Measurements from ENCODE around the gene PCSK5. TPM values are rescaled to one million over a fixed set of nuclear protein-coding genes. Genes with fewer than 3 reads are reported as not detected.

Gene PCSK5
- polyA plus RNA-seq, 3 donors = 4.8 to 13.0 (median 7.1) TPM

DNA sequence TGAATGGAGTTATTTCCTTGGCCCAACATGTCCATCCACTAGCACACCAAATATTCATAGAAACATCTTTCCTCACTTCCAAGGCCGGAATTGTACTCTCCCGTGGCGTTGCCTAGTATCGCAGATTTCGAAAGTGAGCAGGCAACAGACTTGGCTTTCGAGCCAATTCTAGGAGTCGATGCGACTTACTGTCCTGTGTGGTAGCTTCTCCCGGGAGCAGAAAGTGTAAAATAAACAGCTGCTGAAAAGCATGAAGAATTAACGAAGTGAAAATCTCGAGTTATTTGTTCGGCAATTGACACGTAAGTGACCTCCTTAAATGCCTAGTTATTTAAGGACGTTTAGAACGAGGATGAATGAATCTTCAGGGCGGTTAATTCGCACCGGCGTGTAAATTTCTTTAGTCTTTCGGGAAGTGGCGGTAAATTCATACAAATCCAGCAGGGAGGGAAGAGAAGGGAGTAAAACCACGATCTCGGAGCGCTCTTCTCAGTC lies 449 bp upstream of the PCSK5 start:
- Histone ChIP-seq H3K4me2 (replicated peaks; ENCODE audit: extremely low read depth, low read length, poor library complexity, severe bottlenecking) (peak overlapping the region; percentile 97), H3K27ac (ENCODE audit: low read depth in 1 of 2, low read length in 2 of 2) (peak overlapping the region; percentile 68 to 88)

DNA sequence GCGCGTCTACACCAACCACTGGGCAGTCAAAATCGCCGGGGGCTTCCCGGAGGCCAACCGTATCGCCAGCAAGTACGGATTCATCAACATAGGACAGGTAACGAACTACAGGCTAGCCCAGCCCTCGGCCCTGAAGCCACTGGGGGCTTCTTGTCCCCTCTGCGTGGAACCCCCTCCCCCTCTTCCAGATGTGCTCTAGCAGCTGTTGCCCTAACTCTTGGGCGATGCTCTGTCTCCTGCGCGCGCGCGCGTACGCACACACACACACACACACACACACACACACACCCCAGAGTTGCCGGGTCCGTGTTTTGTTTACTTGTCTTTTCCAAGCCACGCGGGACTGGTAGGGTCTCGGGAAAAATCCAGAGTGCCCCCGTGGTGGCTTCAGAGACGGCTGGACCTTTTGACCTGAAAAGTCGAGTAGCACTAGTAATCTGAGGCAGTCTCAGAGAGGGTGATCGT lies 836 bp downstream of the PCSK5 start:
- intact Hi-C loops (cut with micrococcal nuclease) = loop anchor here in 1 of 2 donors (2.0 to 10.0 kb wide), 2 partner anchors 19 to 503 kb away; partner anchors contain the start of gene RFK
- H3K27ac ChIP-seq (ENCODE audit: low read depth in 1 of 2, low read length in 2 of 2) = peak overlapping the region in 1 of 2 donors; percentile 88
- peaks cover 6 to 9% of the 10 kb centered on the region in 2 donors for H3K36me3 Mint-ChIP-seq
- peak overlapping the region; percentile 97 for H3K4me2 ChIP-seq (replicated peaks; ENCODE audit: extremely low read depth, low read length, poor library complexity, severe bottlenecking)
- H3K9me3 Mint-ChIP-seq = peaks cover 0 to 4% (median 0%) of the 10 kb centered on the region in 7 donors
- no peaks in the 10 kb centered on the region for H3K36me3 ChIP-seq (replicated peaks in 1 of 2; ENCODE audit: control insufficient read depth in 1 of 2, insufficient read depth in 2 of 2, low read length in 2 of 2)
- H3K4me1 Mint-ChIP-seq = peaks cover 45% of the 10 kb centered on the region
- peaks cover 6 to 20% (median 13%) of the 10 kb centered on the region in 3 donors for H3K27me3 Mint-ChIP-seq (ENCODE audit: low read depth in 3 of 3)
- peaks cover 34 to 41% of the 10 kb centered on the region in 2 donors for H3K4me1 ChIP-seq (ENCODE audit: control insufficient read depth in 1 of 2, insufficient read depth in 2 of 2, low read length in 2 of 2)
- H3K4me3 Mint-ChIP-seq = peak overlapping the region; percentile 97 to 98
- H3K27me3 ChIP-seq (ENCODE audit: control insufficient read depth in 2 of 2, insufficient read depth in 2 of 2, low read length in 2 of 2) = peaks cover 0 to 11% of the 10 kb centered on the region in 2 donors
- H3K9ac ChIP-seq (ENCODE audit: insufficient read depth, low read length, poor library complexity, severe bottlenecking) = peak overlapping the region; percentile 76
- H3K9me3 ChIP-seq (replicated peaks in 1 of 2; ENCODE audit: control insufficient read depth in 1 of 2, insufficient read depth in 1 of 2, low read length in 2 of 2) = no peaks in the 10 kb centered on the region
- H3K79me2 ChIP-seq (ENCODE audit: insufficient read depth, low read length) = peaks cover 28% of the 10 kb centered on the region
- TF ChIP-seq, protein P1, sequence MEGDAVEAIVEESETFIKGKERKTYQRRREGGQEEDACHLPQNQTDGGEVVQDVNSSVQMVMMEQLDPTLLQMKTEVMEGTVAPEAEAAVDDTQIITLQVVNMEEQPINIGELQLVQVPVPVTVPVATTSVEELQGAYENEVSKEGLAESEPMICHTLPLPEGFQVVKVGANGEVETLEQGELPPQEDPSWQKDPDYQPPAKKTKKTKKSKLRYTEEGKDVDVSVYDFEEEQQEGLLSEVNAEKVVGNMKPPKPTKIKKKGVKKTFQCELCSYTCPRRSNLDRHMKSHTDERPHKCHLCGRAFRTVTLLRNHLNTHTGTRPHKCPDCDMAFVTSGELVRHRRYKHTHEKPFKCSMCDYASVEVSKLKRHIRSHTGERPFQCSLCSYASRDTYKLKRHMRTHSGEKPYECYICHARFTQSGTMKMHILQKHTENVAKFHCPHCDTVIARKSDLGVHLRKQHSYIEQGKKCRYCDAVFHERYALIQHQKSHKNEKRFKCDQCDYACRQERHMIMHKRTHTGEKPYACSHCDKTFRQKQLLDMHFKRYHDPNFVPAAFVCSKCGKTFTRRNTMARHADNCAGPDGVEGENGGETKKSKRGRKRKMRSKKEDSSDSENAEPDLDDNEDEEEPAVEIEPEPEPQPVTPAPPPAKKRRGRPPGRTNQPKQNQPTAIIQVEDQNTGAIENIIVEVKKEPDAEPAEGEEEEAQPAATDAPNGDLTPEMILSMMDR (IDR thresholded peaks at IDR 0.05) = no peak
- DNase-seq = peak in 2 of 3 donors; percentile 22 to 26
- peak overlapping the region; percentile 82 to 99 (median 95) for H3K4me3 ChIP-seq (replicated peaks in 1 of 3; ENCODE audit: low read depth in 2 of 3, low read length in 3 of 3)
- 2% methylated on average over 27 of the region's 28 CpGs for WGBS (ENCODE audit: insufficient coverage)
- peak overlapping the region in 6 of 7 donors; percentile 42 to 89 (median 58) for H3K27ac Mint-ChIP-seq
- peaks cover 51% of the 10 kb centered on the region for H4K20me1 ChIP-seq (ENCODE audit: insufficient read depth, low read length)
- H2AFZ ChIP-seq (ENCODE audit: insufficient read depth, low read depth, low read length, poor library complexity, severe bottlenecking) = peak overlapping the region; percentile 85

More for the DNA sequence above, 449 bp upstream of the PCSK5 start:
- Histone ChIP-seq H4K20me1 (ENCODE audit: insufficient read depth, low read length) (peaks cover 40% of the 10 kb centered on the region), H2AFZ (ENCODE audit: insufficient read depth, low read depth, low read length, poor library complexity, severe bottlenecking) (peak overlapping the region; percentile 85), H3K4me3 (replicated peaks in 1 of 3; ENCODE audit: low read depth in 2 of 3, low read length in 3 of 3) (peak overlapping the region; percentile 82 to 99 (median 95)), H3K79me2 (ENCODE audit: insufficient read depth, low read length) (peaks cover 28% of the 10 kb centered on the region), H3K36me3 (replicated peaks in 1 of 2; ENCODE audit: control insufficient read depth in 1 of 2, insufficient read depth in 2 of 2, low read length in 2 of 2) (no peaks in the 10 kb centered on the region), H3K9ac (ENCODE audit: insufficient read depth, low read length, poor library complexity, severe bottlenecking) (peak overlapping the region; percentile 76), H3K9me3 (replicated peaks in 1 of 2; ENCODE audit: control insufficient read depth in 1 of 2, insufficient read depth in 1 of 2, low read length in 2 of 2) (no peaks in the 10 kb centered on the region), H3K27me3 (ENCODE audit: control insufficient read depth in 2 of 2, insufficient read depth in 2 of 2, low read length in 2 of 2) (peaks cover 0 to 11% of the 10 kb centered on the region in 2 donors), H3K4me1 (ENCODE audit: control insufficient read depth in 1 of 2, insufficient read depth in 2 of 2, low read length in 2 of 2) (peaks cover 39 to 46% of the 10 kb centered on the region in 2 donors)
- intact Hi-C loops (cut with micrococcal nuclease) = loop anchor here in 1 of 2 donors (2.0 to 10.0 kb wide), 2 partner anchors 17 to 505 kb away; partner anchors contain the start of gene RFK
- H3K9me3 Mint-ChIP-seq = peaks cover 0 to 4% (median 0%) of the 10 kb centered on the region in 7 donors
- H3K27me3 Mint-ChIP-seq (ENCODE audit: low read depth in 3 of 3) = peaks cover 6 to 20% (median 13%) of the 10 kb centered on the region in 3 donors
- peak; percentile 21 to 40 (median 38) for DNase-seq
- peak overlapping the region; percentile 94 to 98 for H3K4me3 Mint-ChIP-seq
- WGBS (ENCODE audit: insufficient coverage) = 0% methylated on average over 22 of the region's 24 CpGs
- H3K27ac Mint-ChIP-seq = peak overlapping the region; percentile 85 to 98 (median 95)
- TF ChIP-seq, protein P1 (IDR thresholded peaks at IDR 0.05) = no peak
- peaks cover 6 to 8% of the 10 kb centered on the region in 2 donors for H3K36me3 Mint-ChIP-seq
- peaks cover 44% of the 10 kb centered on the region for H3K4me1 Mint-ChIP-seq
